GM12891 (cell line): Measurements from ENCODE around the gene USP17L11.
"Not testable (repeated sequence)": the region's sequence is repeated elsewhere in the genome, so short reads cannot be mapped to it uniquely, and the experiment has no call there.

Experiments used
- POLR2A ChIP-seq: IDR thresholded peaks from 2 replicates; pipeline ENCODE4 v1.6.1; 2011; ENCODE audit warnings: low read depth, low read length, control low read depth
- POLR2AphosphoS5 ChIP-seq: IDR thresholded peaks from 2 replicates; pipeline ENCODE4 v1.6.1; 2011; ENCODE audit warnings: low read depth, low read length, control low read depth
- POU2F2 ChIP-seq: IDR thresholded peaks from 2 replicates; pipeline ENCODE4 v1.6.1; 2011; ENCODE audit warnings: low read depth, mild to moderate bottlenecking, control low read depth, low read length, moderate library complexity
- SPI1 ChIP-seq: IDR thresholded peaks from 2 replicates; pipeline ENCODE4 v1.6.1; 2011; ENCODE audit warnings: low read depth, low read length, control low read depth
- TAF1 ChIP-seq: IDR thresholded peaks from 2 replicates; pipeline ENCODE4 v1.6.1; 2011; ENCODE audit warnings: low read depth, low read length, control low read depth

DNA sequence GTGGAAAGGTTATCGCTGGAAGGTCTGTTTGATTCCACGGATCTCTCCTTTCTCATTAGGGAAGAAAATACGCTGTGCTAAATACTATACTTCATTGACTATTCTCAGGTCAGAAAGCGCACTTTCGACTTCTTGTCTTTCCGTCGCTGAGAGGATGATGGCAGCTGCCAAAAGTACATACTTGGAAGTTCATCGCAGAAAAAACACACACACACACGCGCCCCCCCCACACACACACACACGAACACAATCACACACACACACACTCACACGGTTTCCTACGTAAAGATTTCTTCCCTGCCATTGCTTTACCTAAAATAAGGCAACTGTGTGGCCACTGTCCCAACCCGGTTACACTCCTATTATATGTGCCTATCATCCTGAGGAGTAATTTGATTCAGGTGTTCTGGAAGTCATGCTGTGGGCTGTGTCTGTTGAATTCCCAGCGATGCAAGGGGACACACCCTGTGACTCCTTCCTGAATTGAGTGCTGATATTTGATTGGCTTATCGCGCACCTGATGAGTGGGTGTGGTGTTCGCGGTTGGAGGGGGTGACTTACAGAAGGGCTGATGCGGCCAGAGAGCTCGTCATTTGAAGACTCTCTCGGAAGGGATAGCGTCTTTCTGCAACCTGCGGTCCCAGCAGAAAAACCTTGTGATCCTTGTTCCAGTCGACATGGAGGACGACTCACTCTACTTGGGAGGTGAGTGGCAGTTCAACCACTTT, 32.9 kb downstream of the USP17L11 start, which contains the start of gene USP17L18:
- TF ChIP-seq TAF1, POLR2A, POLR2AphosphoS5, SPI1, POU2F2: not testable (repeated sequence)
